Esophagus squamous epithelium (tissue), 5 donors: ENCODE results near the gene DNAAF3. TPM values are rescaled to one million over a fixed set of nuclear protein-coding genes. Genes with fewer than 3 reads are reported as not detected.
"Not testable (repeated sequence)": the region's sequence is repeated elsewhere in the genome, so short reads cannot be mapped to it uniquely, and the experiment has no call there.

Experiments used
- DNase-seq: peaks from one replicate; lab custom pipeline; 2025; lab: John Stamatoyannopoulos, UW
- H3K27ac ChIP-seq, 4 donors: fragments of 200-600 bp; sonication (generic); one replicate each; pipeline ENCODE4 v1.5.1; 2016 to 2019; ENCODE audit warnings: mild to moderate bottlenecking in 1 of 4
- H3K27me3 ChIP-seq, 4 donors: fragments of 200-600 bp; sonication (generic); 1 replicate in 3 of 4; 2 replicates in 1 of 4; pipeline versions ENCODE4 v1.5.1 to v1.6.0; 2017 to 2021; ENCODE audit warnings: antibody characterized with exemption in 1 of 4
- H3K36me3 ChIP-seq, 3 donors: fragments of 200-600 bp; sonication (generic); one replicate each; pipeline ENCODE4 v1.5.1; 2016 to 2019
- H3K4me1 ChIP-seq, 3 donors: fragments of 200-600 bp; sonication (generic); one replicate each; pipeline ENCODE4 v1.5.1; 2017 to 2019
- H3K4me3 ChIP-seq, 4 donors: fragments of 200-600 bp; sonication (generic); 1 replicate in 3 of 4; 2 replicates in 1 of 4; pipeline ENCODE4 v1.5.1; 2016 to 2019; ENCODE audit warnings: mild to moderate bottlenecking in 2 of 4, moderate library complexity in 1 of 4
- H3K9me3 ChIP-seq, 3 donors: fragments of 200-600 bp; sonication (generic); one replicate each; pipeline ENCODE4 v1.5.1; 2016 to 2019
- POLR2A ChIP-seq, 4 donors: fragments of 450-650 bp; IDR thresholded peaks; one replicate each; pipeline ENCODE4 v1.6.1; 2017; ENCODE audit warnings: antibody characterized with exemption in 4 of 4, mild to moderate bottlenecking in 4 of 4, moderate library complexity in 3 of 4
- whole genome bisulfite sequencing, 2 donors: methylation state at CpG; one replicate each; pipeline ENCODE4 v1.1.5; 2018; 5-methylcytosine and 5-hydroxymethylcytosine counted together
- intact Hi-C: fragments of 100-400 bp; cut with DNase I; formaldehyde crosslinking; loops from one replicate; pipeline ENCODE4 v1.15.0; 2022
- total RNA-seq, 4 donors: library from RNA; depleted of rRNA; stranded (reverse); fragments of >200 nt; gene quantifications; one replicate each; pipeline ENCODE4 v1.1.0, GENCODE V29; 2016
- TF ChIP-seq, protein P1 (sequence below), 6 experiments: fragments of 450-650 bp in 4 of 6; fragments of 200-600 bp in 2 of 6; sonication (generic) in 2 of 6; IDR thresholded peaks; one replicate each; pipeline ENCODE4 v1.5.1; 2016 to 2019; ENCODE audit warnings: antibody characterized with exemption in 6 of 6, mild to moderate bottlenecking in 4 of 6, moderate library complexity in 4 of 6
- donor health status: DM: yes; HTN: yes; CAD: no.

The DNAAF3 gene
- total RNA-seq, 4 donors from 2014 or later: 0.53 to 2.8 (median 1.4) TPM

DNA sequence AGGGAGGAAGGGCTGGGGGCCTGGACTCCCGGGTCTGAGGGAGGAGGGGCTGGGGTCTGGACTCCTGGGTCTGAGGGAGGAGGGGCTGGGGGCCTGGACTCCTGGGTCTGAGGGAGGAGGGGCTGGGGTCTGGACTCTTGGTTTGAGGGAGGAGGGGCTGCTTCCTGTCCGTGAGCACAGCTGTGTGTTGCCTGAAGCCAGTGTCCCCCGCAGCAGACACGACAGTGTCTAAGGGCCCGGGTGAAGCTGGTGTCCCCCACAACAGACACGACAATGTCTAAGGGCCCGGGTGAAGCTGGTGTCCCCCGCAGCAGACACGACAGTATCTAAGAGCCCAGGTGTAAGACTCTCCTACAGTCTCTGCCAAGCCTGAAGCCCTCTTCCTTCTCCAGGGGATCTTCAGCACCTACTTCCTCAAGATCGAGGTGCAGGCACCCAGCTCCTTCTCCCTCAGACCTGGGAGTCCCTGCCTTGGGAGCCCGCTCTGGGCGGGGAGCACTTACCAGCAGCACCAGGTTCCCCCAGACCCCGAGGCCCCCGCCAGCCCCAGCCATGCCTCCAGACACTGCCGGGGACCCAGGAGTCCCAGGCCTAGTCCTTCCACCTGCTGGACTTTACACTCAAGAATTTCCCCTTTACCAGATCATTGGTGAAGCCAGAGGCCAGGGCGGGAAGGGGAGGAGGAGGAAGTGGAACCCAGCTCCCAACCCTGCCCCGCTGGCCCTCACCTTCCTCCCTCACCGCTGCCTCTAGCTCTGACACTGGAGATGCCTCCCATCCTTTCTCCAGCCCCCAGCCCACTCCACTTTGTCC is 42.7 kb upstream of the DNAAF3 start, which contains the start of gene PTPRH:
PTPRH (minus strand) TSS at position 622 of the 813 bp plus-strand sequence; CDS start at position 554, 68 bp downstream.
- peak within 1 kb of the TSS in 3 of 4 donors; percentile 30 to 69 (median 46) for H3K27ac ChIP-seq

DNA sequence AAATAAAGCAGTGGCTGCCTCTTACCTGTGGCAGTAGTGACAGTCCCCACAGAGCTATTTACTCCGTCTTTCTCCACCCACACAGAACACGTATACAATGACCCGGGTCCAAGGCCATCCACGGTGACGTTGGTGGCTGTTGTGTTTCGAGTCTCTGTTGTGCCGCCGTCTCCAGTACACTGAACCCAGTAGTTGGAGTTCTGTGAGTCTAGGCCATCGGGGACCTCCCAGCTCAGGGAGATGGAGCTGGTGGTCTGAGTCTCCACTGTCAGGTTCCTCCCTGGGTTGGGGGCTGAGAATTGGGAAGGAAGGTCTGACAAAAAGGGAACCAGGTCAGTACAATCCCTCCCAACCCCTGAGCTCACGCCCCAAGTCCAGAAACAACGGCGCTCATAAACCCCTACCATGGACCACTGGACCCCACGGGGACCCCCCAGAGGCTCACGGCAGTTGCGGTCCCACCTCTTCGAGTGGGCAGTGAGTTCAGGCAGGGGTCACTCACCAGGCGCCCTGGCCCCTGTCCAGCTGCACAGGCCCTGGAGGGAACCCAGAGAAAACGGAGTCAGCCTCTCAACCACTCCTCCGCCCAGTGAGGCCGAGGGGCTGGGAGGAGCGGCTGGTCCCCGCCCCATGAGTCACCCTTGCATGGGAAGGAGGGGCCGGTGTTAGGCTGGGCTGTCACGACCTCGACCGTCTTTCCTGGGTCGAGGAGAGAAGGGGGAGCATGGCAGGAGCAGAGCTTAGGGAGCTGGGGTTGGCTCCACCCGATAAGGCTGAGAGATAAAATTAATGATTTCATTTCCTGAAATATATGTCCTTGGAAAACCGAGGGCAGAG is 40.5 kb upstream of the DNAAF3 start:
- WGBS, 2 donors: 26 to 39% methylated on average over 8 to 9 of the region's 29 CpGs
- H3K27me3 ChIP-seq: peaks cover 0 to 45% (median 0%) of the 10 kb centered on the region in 4 donors
- TF ChIP-seq, protein P1, sequence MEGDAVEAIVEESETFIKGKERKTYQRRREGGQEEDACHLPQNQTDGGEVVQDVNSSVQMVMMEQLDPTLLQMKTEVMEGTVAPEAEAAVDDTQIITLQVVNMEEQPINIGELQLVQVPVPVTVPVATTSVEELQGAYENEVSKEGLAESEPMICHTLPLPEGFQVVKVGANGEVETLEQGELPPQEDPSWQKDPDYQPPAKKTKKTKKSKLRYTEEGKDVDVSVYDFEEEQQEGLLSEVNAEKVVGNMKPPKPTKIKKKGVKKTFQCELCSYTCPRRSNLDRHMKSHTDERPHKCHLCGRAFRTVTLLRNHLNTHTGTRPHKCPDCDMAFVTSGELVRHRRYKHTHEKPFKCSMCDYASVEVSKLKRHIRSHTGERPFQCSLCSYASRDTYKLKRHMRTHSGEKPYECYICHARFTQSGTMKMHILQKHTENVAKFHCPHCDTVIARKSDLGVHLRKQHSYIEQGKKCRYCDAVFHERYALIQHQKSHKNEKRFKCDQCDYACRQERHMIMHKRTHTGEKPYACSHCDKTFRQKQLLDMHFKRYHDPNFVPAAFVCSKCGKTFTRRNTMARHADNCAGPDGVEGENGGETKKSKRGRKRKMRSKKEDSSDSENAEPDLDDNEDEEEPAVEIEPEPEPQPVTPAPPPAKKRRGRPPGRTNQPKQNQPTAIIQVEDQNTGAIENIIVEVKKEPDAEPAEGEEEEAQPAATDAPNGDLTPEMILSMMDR (IDR thresholded peaks at IDR 0.05): no peak
- peak in 2 of 4 donors; percentile 34 to 45 for TF ChIP-seq POLR2A (IDR thresholded peaks at IDR 0.05)
- H3K36me3 ChIP-seq: no peaks in the 10 kb centered on the region
- peak overlapping the region in 2 of 4 donors; percentile 39 to 62 for H3K27ac ChIP-seq
- DNase-seq: no peak
- H3K9me3 ChIP-seq: no peaks in the 10 kb centered on the region
- H3K4me3 ChIP-seq: peak overlapping the region in 2 of 4 donors; percentile 4 to 50
- intact Hi-C loops: no loop called here
- peaks cover 9 to 31% (median 17%) of the 10 kb centered on the region in 3 donors for H3K4me1 ChIP-seq

More for the DNA sequence above, 42.7 kb upstream of the DNAAF3 start, which contains the start of gene PTPRH:
- no peaks in the 10 kb centered on the region for H3K36me3 ChIP-seq
- peaks cover 0 to 10% (median 6%) of the 10 kb centered on the region in 3 donors for H3K9me3 ChIP-seq
- H3K4me3 ChIP-seq: no peak within 1 kb of the TSS
- TF ChIP-seq, protein P1 (IDR thresholded peaks at IDR 0.05): no peak
- TF ChIP-seq POLR2A (IDR thresholded peaks at IDR 0.05): no peak
- no peak for DNase-seq
- WGBS, 2 donors: 40 to 68% methylated on average over 8 to 10 of the region's 18 CpGs
- intact Hi-C loops: no loop called here
- peaks cover 9 to 31% (median 17%) of the 10 kb centered on the region in 3 donors for H3K4me1 ChIP-seq
- H3K27me3 ChIP-seq: peaks cover 0 to 56% (median 0%) of the 10 kb centered on the region in 4 donors

DNA sequence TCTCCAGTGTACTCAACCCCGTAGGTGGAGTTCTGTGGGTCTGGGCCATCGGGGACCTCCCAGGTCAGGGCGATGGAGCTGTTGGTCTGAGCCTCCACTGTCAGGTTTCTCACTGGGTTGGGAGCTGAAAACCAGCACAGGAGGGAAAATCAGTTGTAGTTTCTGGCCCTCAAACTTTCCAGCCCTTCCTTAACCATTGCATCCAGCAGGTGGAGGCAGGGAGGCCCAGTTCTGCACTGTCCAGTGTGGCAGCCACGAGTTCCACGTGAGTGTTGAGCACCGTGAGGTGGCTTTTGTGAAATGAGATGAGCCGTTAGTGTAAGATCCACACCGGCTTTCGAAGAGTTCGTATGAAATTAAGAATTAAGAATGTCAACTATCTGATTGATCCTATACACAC is 35.8 kb upstream of the DNAAF3 start:
- H3K4me1 ChIP-seq, H3K4me3 ChIP-seq, H3K36me3 ChIP-seq, intact Hi-C loops, H3K27ac ChIP-seq, H3K9me3 ChIP-seq, DNase-seq: not testable (repeated sequence)
- H3K27me3 ChIP-seq: peaks cover 0 to 62% (median 0%) of the 10 kb centered on the region in 4 donors
- WGBS, 2 donors: 50 to 63% methylated on average over 2 to 7 of the region's 10 CpGs

DNA sequence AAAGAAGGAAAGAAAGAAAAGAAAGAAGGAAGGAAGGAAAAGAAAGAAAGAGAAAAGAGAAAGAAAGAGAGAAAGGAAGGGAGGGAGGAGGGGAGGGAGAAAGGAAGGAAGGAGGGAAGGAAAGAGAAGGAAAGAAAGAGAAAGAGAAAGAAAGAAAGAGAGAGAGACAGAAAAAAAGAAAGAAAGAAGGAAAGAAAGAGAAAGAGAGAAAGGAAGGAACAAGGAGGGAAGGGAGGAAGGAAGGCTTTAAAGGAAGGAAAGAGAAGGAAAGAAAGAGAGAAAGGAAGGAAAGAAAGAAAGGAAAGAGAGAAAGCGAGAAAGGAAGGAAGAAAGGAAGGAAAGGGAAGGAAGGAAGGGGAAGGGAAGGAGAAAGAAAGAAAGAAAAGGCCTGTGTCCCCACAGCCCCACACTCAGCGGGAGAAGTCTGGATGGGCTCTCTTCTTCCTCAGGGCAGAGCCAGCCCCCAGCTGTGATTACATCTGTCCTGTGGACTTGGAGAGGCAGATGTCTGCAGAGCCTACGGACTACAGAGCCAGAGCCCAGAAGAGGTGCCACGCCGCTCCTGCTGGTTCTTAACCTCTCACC is 33.3 kb upstream of the DNAAF3 start:
- DNase-seq: no peak
- Histone ChIP-seq H3K36me3 (no peaks in the 10 kb centered on the region), H3K27ac (no peak overlapping the region), H3K4me3 (no peak overlapping the region), H3K4me1 (no peaks in the 10 kb centered on the region), H3K27me3 (peaks cover 0 to 38% (median 0%) of the 10 kb centered on the region in 4 donors), H3K9me3 (no peaks in the 10 kb centered on the region)
- intact Hi-C loops: no loop called here
- TF ChIP-seq, protein P1 (IDR thresholded peaks at IDR 0.05): no peak
- TF ChIP-seq POLR2A (IDR thresholded peaks at IDR 0.05): no peak
- WGBS, 2 donors: 41 to 76% methylated on average over 5 of the region's 5 CpGs

DNA sequence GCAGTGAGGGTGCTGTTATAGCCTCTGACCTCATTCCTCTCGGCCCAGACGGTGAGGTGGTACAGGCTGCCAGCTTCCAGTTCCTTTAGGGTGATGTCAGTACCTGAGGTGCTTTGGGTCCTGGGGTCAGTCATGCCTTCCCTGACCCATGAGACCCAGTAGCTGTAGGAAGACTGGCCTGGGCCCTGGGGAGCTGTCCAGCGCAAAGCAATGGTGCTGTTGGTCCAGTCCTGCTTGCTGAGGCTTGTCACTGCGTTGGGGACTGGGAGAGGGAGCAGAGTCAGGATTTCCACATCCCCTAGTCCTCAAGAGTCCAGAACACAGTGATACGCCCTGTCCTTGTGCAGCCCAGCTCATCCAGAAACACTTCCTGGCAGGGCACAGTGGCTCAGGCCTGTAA is 32.2 kb upstream of the DNAAF3 start:
- no peak for TF ChIP-seq POLR2A (IDR thresholded peaks at IDR 0.05)
- TF ChIP-seq, protein P1 (IDR thresholded peaks at IDR 0.05): no peak
- Histone ChIP-seq H3K4me1 (no peaks in the 10 kb centered on the region), H3K36me3 (no peaks in the 10 kb centered on the region), H3K9me3 (no peaks in the 10 kb centered on the region), H3K27ac (no peak overlapping the region), H3K4me3 (no peak overlapping the region), H3K27me3 (peaks cover 0 to 29% (median 0%) of the 10 kb centered on the region in 4 donors)
- 38 to 77% methylated on average over 1 to 4 of the region's 5 CpGs for WGBS, 2 donors
- intact Hi-C loops: no loop called here
- DNase-seq: no peak
